Stimulated activated CD4-positive, alpha-beta T cell treated with anti-CD3 and anti-CD28 coated beads, Interleukin-12 subunit alpha, Interleukin-12 subunit beta, amount 100 ng/mL, for 24 hours (primary cell): ENCODE measurements around the gene POLR2L.

Source experiments
- DNase-seq, 2 experiments: peaks; one replicate each; pipeline ENCODE4 v3.0.0-alpha.2; 2020; ENCODE audit warnings: low read depth in 2 of 2

Gene POLR2L

DNA sequence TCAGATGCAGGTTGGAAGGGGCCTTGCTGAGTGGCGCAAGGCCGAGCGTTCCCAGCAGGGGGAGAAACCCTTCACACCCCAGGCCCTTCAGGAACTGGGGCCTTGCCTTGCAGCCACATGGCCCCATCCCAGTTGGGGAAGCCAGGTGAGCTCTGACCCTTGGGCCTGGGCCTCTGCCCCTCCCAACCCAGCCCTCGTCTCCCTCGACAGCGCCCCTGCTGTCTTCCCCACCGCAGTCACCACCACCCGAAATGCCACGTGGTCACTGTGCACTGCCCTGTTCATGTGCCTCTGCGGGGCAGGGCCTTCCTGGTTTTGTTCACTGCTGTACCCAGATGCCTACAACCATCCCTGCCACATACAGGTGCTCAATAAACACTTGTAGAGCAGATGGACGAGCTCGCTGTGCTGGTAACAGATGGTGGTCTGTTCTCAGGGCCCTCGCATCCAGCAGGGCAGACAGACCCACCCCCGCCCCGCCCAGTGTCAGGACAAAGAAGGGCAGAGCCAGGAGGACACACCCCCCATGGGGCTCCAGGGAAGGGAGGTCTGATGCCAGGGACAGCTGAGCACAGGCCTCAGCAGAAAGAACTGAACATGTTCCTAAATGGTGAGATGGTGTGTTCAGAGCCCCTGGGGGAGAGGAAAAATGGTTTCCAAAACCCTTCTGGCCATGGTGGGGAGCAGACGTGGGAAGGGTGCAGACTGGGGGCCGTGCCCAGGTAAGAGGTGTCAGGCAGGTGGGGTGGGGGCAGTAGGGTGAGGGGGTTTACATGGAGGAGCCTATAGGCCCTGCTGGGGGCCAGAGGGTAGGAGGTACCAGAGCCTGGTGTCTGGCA, 3.7 kb downstream of the POLR2L start:
- DNase-seq = no peak

DNA sequence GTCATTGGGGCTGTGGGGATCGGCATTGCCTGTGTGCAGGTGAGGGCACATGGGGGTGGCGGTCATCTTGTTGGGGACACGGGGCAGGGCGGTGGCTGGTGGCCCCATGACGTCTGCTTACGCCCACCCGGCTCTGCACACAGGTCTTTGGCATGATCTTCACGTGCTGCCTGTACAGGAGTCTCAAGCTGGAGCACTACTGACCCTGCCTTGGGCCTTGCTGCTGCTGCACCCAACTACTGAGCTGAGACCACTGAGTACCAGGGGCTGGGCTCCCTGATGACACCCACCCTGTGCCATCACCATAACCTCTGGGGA, 4.4 kb downstream of the POLR2L start:
- DNase-seq = no peak

DNA sequence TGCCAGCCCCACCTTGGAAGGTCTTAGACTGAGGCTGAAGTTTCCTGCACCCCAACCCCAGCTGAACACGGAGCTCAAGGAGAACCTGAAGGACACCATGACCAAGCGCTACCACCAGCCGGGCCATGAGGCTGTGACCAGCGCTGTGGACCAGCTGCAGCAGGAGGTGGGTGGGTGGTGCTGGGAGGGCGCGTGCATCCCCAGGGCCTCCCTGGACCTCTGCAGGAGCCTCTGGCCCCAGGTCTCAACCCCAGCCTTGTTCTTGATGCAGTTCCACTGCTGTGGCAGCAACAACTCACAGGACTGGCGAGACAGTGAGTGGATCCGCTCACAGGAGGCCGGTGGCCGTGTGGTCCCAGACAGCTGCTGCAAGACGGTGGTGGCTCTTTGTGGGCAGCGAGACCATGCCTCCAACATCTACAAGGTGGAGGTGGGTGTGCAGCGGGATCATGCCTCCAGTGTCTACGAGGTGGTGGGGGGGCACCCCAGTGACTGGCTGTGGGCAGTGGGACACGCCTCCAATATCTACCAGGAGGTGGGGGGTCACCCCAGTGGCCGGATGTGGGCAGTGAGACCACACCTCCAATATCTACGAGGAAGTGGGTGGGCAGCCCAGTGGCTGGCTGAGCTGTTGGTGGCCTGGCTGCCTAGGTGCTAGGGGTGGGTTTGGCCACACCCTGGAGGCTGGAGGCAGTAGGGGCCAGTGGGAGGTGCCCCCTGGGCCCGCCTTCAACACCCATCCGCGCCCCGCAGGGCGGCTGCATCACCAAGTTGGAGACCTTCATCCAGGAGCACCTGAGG, 4.9 kb downstream of the POLR2L start:
- no peak for DNase-seq

DNA sequence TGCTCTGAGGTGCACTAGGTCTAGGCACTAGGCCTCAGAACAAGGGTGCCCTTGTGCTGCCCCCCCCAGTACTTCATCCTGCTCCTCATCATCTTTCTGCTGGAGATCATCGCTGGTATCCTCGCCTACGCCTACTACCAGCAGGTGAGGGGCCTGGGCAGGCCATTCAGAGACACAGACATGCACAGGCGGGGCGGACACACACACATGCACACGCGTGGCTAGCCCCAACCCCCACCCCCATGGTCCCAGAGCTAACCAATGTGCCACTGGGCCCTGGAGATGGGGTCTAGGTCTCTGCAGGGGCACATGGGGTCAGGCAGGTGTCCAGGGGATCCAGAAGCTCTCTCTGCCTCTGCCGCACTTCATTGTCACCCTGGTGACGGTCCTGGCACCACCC, 5.6 kb downstream of the POLR2L start:
- no peak for DNase-seq

DNA sequence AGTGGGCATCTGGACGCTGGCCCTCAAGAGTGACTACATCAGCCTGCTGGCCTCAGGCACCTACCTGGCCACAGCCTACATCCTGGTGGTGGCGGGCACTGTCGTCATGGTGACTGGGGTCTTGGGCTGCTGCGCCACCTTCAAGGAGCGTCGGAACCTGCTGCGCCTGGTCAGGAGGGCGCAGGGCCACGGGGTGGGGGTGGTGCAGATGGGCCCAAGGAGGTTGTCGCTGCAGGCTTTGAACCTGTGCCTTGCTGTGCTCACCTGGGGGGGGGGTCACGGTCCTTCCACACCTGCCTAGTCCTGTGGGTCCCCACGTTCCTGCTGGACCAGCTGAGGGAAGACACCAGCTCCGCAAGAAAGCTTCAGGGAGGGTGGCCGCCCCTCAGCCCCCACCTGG, 6.1 kb downstream of the POLR2L start:
- no peak for DNase-seq

DNA sequence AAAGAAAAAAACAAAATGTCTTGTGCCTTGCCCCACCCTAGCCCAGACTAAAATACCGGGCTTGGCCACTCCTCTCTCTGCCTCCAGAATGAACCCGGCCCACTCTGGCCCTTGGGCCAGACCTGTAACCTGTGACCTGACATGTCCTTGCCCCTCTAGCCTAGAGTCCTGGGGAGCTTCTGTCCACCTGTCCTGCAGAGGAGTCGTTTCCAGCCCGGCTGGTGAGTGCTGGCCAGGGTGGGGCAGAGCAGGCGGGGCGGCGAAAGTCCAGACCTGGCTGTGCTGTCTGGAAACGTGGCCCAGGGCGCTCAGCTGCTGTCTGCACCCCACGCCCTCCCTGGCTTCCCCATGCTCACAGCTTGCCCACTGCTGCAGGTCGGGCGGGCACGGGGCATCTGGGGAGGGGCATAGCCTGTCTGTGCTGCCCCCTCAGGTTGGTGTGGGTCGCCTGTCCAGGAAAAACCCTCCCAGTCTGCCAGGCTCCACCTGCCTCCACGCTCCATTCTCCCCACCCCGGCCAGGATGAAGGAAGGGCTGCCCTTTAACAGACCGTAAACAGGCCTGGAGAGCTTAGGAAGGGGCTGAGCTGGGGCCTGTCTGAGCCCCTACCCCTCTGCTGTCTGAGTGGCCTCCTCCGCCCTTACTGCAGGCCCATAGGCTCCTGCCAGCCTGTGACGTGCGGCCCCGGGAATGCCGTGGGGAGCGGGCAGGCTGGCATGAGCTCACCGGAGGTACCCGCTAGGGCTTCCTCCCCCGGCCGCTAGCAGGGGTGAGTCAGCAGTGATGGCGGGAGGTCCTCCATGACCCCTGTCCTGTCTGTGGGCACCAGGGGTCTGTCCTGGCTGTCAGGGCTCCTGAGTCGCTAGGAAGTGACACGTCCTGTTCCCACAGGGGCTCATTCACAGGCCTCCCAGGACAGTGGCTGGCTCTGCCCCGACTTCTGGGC, 7.7 kb downstream of the POLR2L start:
- no peak for DNase-seq

DNA sequence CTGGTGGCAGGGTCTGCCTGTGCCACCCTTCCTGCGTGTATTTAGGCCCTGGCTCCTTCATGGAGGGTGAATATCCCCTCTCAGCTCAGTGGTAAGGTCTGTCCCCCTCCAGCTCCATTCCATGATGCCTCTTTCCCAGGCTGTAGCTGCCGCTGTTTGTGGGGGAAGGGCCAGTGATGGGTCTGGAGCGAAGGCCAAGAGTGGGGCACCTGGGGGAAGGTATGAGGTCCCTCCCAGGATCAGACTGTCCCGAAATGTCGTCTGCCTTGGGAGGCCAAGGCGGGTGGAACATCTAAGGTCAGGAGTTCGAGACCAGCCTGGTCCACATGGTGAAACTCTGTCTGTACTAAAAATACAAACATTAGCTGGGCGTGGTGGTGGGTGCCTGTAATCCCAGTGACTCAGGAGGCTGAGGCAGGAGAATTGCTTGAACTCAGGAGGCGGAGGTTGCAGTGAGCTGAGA, 8.4 kb downstream of the POLR2L start:
- no peak for DNase-seq

DNA sequence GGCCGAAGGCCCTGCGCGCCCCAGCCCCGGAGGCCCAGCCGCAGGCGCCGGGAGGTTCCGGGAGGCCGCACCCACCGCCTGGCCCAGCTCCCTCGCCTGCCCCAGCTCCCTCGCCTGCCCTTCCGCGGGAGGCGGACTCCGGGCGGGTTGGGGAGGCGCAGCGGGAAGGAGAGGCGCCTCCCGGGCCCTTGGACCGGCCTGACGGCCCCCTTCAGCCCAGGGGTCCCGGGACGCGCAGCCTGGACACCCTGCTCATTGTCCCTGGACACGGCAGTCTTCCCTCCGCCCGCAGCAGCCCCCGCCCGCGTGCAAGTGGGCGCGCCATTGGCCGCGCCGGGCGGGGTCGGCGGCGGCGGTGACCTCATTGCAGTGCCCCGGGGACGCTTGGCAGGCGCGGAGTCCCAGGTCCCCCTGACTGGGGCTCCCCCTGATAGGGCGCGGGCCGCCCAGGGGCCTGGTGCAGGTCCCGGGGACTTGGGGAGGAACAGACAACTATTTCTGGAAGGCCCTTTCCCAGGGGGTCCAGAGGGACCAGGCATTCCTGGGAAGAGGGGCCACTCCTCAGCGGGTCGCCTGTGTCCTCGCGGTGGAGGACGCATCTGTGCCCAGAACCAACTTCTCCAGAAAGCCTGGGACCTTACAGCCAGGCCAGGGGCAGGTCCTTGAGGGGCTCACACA, 9.1 kb downstream of the POLR2L start:
- no peak for DNase-seq

DNA sequence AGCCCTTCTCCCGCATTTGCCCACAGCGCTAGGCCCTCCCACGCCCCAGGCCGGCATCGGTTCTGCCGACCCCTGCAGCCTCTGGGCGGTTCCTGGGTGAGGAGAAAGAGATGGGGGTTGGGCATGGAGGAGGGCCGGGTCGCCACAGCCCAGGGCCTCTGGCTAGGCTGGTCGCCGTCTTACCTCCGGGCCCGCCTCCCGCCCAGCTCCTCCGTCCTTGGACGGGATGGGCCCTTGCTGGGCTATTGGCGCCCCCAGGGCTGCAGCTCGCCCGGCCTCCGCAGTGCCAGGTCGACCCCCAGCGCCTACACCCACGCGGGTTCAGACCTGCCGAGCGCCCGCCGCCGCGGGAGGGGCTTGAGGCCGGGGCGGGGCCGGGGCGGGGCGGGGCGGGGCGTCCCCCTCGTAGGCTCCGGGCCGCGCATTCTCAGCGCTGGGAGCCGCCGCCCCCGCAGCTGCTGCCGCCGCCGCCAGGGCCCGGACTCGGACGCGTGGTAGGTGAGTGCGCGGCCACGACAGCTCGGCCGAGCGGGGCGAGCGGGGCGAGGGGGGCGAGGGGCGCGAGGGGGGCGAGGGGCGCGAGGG, 9.7 kb downstream of the POLR2L start, which contains the start of gene CD151:
Gene CD151, plus strand, starts transcription at position 424 of the 585 bp plus-strand sequence. CDS start 3,118 bp downstream, outside the sequence.
- DNase-seq = no peak

DNA sequence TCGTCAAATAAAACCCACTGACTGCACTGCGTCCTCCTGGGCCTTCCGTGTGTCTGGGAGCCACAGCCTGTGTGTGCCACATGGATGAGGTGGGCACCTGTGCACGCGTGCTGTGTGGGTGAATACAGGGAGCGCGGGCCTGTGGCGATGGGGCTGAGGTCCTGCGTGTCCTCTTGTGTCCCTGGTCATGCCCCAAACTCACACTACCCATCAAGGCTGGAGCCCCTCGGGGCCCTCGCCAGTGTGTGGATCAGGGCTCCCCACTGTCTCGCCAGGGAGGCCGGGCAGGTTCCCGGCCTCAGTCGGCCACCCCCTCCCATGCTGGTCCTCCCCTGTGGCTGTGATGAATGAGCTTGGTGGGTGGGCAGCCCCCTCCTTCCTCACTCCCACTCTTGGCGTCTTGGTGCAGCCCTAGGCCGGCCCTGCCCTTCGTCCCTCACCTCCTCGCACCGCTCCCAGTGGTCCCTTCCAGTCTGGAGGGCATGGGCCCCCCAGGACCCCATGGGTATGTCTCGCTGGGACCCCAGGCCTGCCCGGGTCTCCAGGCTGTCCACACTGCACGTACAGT, 10.3 kb downstream of the POLR2L start:
- no peak for DNase-seq

DNA sequence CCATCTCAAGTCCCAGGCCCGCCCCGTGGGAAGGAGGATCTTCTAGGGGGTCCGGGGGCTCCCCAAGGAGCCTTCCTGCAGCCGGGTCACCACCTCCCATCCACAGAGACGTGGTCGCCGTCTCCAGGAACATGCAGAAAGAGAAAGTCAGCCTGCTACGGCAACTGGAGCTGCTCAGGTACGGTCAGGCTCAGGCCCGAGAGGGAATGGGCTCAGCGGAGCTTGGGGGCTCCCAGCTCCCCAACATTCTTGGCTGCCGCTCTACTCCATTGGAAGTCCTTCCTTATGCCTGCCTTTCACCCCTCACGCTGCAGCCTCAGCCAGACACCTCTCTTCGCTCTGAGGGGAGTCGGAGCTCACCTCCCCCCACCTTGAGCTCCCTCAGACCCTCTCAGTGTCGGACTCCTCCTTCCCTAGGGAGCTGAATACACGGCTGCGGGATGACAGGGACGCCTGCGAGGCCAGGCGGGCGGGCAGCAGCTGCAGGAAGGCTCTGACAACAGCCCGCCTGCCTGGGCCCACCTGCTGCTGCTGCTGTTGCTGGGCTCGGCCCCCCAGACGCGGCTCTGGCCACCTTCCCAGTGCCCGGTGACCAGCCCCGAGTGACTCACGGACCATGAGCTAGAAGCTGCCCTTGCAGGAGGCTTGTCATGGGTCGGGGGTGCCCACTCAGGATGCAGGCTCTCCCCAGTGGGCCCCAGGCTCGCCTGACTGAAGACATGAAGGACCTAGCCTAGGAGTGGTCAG, 11.0 kb downstream of the POLR2L start:
- DNase-seq = no peak

DNA sequence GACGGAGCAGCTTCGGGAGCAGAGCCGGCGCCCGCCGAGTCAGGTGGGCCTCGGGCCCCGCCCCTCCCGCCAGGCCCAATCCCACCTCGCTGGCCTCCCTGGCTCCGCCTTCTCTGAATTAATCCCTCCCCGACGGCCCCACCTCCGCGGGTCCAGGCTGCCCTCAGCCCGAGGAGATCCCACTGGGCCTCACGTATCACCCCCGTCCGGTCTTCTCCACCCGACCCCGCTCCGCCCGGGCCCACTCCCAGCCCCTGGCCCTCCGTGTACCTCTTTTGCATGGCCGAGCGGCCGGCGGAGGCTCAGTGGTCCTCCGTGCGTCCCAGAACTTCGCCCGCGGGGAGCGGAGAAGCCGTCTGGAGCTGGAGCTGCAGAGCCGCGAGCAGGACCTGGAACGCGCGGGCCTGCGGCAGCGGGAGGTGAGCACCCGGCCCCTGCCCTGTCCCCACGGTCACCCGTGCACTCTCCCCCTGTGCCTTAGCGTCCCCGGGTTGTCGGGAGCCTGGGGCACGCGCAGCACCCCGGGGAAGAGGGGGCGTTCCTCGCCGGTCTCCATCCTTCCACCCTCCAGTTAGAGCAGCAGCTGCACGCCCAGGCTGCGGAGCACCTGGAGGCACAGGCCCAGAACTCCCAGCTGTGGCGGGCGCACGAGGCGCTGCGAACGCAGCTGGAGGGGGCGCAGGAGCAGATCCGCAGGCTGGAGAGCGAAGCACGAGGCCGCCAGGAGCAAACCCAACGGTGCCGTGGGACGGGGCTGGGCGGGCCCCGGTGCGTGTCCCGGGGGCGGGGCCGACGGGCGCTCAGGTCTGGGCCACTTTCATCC, 11.8 kb downstream of the POLR2L start:
- DNase-seq = peak in 1 of 2 experiments; percentile 49

DNA sequence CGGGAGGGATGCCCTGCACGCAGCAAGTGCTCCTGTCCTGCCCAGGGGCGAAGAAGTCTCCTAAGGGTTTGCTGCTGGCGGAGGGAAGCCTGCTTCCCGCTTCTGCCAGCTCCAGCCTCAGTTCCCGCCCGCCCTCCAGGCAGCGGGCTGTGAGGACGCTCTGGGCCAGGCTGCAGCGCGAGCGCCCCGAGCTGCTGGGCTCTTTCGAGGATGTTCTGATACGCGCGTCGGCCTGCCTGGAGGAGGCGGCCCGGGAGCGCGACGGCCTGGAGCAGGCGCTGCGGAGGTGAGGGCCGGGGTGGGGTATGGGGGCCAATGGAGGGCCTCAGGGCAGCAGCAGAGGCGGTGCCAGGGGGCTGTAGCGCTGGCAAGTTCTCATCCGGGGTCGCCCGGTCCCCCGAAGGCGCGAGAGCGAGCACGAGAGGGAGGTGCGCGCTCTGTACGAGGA, 12.5 kb downstream of the POLR2L start:
- DNase-seq = no peak

DNA sequence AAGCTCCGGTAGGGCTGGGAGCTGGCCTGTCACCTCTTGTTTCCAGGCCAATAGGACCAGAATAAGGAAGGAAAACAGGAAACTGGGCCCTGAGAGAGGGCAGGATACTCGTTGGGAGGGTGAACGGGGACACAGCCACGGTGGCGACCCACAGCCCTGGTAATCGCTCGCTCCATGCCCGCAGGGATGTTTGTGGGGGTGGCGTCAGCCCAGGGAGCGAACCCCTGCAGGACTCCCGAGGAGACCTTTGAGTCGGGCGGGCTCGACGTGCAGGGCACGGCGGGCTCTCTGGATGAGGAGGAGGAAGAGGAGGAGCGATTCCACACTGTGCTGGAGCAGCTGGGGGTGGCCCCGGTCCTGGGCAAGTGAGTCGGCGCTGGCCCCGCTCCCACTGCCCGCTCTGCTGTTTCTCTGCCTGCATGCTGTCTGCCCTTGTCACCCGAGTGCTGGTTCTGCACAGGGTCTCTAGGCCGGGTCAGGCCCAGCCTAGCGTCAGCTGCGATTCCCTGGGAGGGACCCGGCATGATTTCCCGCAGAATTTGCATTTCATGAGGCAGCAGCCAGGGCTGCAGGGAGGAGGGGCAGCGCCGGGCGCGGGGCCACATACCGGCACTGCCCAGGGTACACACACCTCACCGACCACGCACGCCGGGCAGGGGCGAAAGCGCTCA, 13.0 kb downstream of the POLR2L start:
- DNase-seq = no peak

DNA sequence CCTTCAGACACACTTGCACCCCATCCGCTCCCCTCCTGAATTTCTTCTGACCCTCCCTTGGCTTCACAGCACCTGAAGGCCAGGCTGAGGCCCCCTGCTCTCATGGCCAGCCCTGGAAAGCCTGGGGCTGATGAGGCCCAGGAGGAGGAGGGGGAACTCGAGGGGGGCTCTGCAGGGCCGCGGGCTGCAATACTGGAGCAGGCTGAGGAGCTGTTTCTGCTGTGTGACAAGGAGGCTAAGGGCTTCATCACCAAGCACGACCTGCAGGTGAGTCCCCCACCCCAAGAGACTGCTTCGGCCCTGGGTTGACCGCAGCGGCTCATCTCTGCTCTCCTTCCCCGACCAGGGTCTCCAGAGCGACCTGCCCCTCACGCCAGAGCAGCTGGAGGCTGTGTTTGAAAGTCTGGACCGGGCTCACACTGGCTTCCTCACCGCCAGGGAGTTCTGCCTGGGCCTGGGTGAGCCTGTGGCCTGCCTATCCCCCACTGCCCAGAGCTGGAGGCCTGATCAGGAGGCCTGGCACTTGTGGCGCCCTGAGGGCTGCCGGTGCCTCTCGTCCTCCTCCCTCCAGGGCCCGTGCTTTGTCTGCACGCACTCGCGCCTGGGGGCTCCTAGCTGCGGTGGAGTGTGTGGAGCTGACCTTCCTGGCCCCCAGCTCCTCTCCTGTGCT, 13.7 kb downstream of the POLR2L start:
- DNase-seq = no peak

DNA sequence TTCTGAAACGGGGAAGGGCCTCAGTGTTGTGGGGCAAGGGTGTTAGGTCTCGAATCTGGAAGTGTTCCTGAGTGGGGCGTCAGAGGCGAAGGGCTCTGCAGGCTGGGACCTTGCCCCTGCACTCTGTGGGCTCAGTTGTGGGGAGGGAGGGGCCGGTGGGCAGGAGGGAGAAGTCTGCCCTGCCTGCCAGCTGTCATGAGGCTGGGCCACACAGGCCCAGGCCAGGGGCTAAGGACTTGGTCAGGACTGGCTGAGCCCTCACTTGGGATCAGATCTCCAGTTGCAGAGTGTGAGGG, 14.5 kb downstream of the POLR2L start, which contains the start of gene CRACR2B:
Gene CRACR2B, plus strand, starts transcription at position 23 of the 296 bp plus-strand sequence. CDS start 689 bp downstream, outside the sequence.
- no peak for DNase-seq

DNA sequence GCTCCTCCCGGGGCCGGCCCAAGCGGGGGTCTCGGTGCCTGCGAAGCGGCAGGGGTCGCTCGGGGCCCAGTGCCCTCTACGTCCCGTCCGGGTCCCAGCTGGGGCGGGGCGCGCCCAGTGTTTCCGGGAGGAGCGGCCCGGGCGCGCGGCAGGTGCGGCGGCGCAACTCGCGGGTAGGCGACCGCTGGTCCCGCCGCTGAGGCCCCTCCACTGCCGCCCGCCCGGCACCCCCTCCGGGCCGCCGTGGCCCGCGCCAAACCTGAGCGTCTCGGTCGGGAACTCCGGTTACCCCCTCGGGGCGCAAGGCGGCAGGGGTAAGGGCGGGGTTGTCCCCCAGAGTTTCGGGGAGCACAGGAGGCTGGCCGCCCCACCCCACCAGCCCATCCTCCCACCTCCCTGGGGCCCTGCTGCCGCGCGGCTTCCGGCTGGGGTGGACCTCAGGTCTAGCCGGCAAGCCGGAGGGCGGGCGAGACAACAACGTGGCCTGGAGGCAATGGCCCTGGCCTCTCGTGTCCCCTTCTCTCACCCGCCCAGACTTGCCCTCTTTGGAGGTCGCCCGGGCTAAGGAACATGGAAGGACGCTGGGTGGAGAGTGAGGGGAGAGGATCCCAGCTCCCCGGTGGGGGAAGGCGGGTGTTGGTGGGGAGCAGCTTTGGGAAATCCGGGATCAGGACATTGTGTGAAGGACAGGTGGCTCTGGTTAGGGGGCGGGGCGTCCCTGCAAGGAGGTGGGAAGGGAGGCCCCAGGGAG, 15.0 kb downstream of the POLR2L start:
- DNase-seq = no peak
